ENCODE measurements around the gene TXK.
A peak's percentile ranks its signal among the peaks of the same experiment; 100 is the strongest.

TXK gene

GRCh38 chr4:48049483-48049882 is 84.6 kb downstream of the TXK start:
- DNase-seq (ENCODE audit: low read depth) = no peak

GRCh38 chr4:48047896-48048295 is 86.2 kb downstream of the TXK start:
- no peak for DNase-seq (ENCODE audit: low read depth)

- DNase-seq (ENCODE audit: low read depth) = peak; percentile 69
These were observed 86.6 kb downstream of the TXK start for GRCh38 chr4:48047421-48047844.

- no peak for DNase-seq (ENCODE audit: low read depth)
These were observed 88.0 kb downstream of the TXK start for GRCh38 chr4:48046059-48046458.

GRCh38 chr4:48044298-48044697 is 89.8 kb downstream of the TXK start:
- DNase-seq (ENCODE audit: low read depth) = no peak

- no peak for DNase-seq (ENCODE audit: low read depth)
These were observed 90.5 kb downstream of the TXK start for GRCh38 chr4:48043504-48043903.

GRCh38 chr4:48042979-48043461 is 91.0 kb downstream of the TXK start:
- DNase-seq (ENCODE audit: low read depth) = no peak

GRCh38 chr4:48041535-48042137 is 92.4 kb downstream of the TXK start:
- no peak for DNase-seq (ENCODE audit: low read depth)

- no peak for DNase-seq (ENCODE audit: low read depth)
These were observed 94.5 kb downstream of the TXK start for GRCh38 chr4:48039561-48039960.

GRCh38 chr4:48038666-48039065 is 95.4 kb downstream of the TXK start:
- DNase-seq (ENCODE audit: low read depth) = no peak

- no peak for DNase-seq (ENCODE audit: low read depth)
These were observed 97.0 kb downstream of the TXK start for GRCh38 chr4:48037117-48037462.

GRCh38 chr4:48035952-48036351 is 98.1 kb downstream of the TXK start:
- no peak for DNase-seq (ENCODE audit: low read depth)

- DNase-seq (ENCODE audit: low read depth) = peak; percentile 36
These were observed 100.1 kb downstream of the TXK start for GRCh38 chr4:48033825-48034413.

GRCh38 chr4:48033412-48033811 is 100.6 kb downstream of the TXK start:
- DNase-seq (ENCODE audit: low read depth) = no peak

GRCh38 chr4:48032721-48033120 is 101.3 kb downstream of the TXK start:
- DNase-seq (ENCODE audit: low read depth) = no peak

- no peak for DNase-seq (ENCODE audit: low read depth)
These were observed 102.1 kb downstream of the TXK start for GRCh38 chr4:48031802-48032525.

- DNase-seq (ENCODE audit: low read depth) = no peak
These were observed 103.6 kb downstream of the TXK start for GRCh38 chr4:48030470-48030869.

- DNase-seq (ENCODE audit: low read depth) = no peak
These were observed 105.4 kb downstream of the TXK start for GRCh38 chr4:48028696-48029095.

GRCh38 chr4:48027653-48028052 is 106.4 kb downstream of the TXK start:
- no peak for DNase-seq (ENCODE audit: low read depth)

- DNase-seq (ENCODE audit: low read depth) = no peak
These were observed 109.0 kb downstream of the TXK start for GRCh38 chr4:48025005-48025404.

- no peak for DNase-seq (ENCODE audit: low read depth)
These were observed 109.5 kb downstream of the TXK start for GRCh38 chr4:48024522-48024921.

- DNase-seq (ENCODE audit: low read depth) = no peak
These were observed 111.8 kb downstream of the TXK start for GRCh38 chr4:48022192-48022799.

- no peak for DNase-seq (ENCODE audit: low read depth)
These were observed 113.0 kb downstream of the TXK start for GRCh38 chr4:48021100-48021499.

Measured in stimulated activated CD8-positive, alpha-beta memory T cell treated with anti-CD3 and anti-CD28 coated beads, Interleukin-12 subunit alpha, Interleukin-12 subunit beta, amount 100 ng/mL, for 1 hour (primary cell).